Measurements from ENCODE around the gene CD53.

DNA sequence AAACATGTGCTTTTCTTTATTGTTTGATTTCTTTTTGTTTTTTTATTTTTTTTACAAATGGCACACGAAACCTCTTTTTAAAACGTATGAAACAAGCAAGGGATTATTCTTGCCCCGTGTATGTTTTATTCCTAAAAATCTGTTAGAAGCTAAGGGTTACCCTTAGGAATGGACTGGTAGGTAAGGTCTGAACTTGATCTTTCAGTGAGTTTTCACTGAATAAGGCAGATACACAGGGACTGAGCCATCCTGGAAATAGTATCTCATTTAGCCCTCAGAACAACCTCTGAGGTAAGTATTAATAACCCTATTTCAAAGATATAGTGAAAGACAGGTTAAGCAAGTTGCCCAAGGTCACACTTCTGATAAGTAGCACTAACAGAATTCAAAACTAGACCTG, 6.0 kb downstream of the CD53 start:
- no peak for TF ChIP-seq POLR2AphosphoS5 (IDR thresholded peaks at IDR 0.05; ENCODE audit: low read depth, low read length)
- TF ChIP-seq, protein P1, sequence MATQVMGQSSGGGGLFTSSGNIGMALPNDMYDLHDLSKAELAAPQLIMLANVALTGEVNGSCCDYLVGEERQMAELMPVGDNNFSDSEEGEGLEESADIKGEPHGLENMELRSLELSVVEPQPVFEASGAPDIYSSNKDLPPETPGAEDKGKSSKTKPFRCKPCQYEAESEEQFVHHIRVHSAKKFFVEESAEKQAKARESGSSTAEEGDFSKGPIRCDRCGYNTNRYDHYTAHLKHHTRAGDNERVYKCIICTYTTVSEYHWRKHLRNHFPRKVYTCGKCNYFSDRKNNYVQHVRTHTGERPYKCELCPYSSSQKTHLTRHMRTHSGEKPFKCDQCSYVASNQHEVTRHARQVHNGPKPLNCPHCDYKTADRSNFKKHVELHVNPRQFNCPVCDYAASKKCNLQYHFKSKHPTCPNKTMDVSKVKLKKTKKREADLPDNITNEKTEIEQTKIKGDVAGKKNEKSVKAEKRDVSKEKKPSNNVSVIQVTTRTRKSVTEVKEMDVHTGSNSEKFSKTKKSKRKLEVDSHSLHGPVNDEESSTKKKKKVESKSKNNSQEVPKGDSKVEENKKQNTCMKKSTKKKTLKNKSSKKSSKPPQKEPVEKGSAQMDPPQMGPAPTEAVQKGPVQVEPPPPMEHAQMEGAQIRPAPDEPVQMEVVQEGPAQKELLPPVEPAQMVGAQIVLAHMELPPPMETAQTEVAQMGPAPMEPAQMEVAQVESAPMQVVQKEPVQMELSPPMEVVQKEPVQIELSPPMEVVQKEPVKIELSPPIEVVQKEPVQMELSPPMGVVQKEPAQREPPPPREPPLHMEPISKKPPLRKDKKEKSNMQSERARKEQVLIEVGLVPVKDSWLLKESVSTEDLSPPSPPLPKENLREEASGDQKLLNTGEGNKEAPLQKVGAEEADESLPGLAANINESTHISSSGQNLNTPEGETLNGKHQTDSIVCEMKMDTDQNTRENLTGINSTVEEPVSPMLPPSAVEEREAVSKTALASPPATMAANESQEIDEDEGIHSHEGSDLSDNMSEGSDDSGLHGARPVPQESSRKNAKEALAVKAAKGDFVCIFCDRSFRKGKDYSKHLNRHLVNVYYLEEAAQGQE (IDR thresholded peaks at IDR 0.05; ENCODE audit: insufficient read depth in 1 of 2, low read depth in 2 of 2, low read length in 2 of 2): no peak
